ENCODE data around the gene HBS1L.

- TF ChIP-seq EP300 (IDR thresholded peaks at IDR 0.05; ENCODE audit: borderline replicate concordance in 1 of 2, low read depth in 1 of 2, low read length in 1 of 2) (no peak), USF2 (IDR thresholded peaks at IDR 0.05; ENCODE audit: borderline replicate concordance, low read depth, low read length) (no peak), CTCF (IDR thresholded peaks at IDR 0.05) (no peak), POLR2AphosphoS5 (IDR thresholded peaks at IDR 0.05; ENCODE audit: low read depth, low read length) (no peak), YY1 (IDR thresholded peaks at IDR 0.05; ENCODE audit: low read depth) (no peak), RFX5 (IDR thresholded peaks at IDR 0.05; ENCODE audit: low read length) (no peak), RAD21 (IDR thresholded peaks at IDR 0.05; ENCODE audit: low read length) (no peak), FOXM1 (IDR thresholded peaks at IDR 0.05; ENCODE audit: low read depth) (no peak)
- TF ChIP-seq, protein P1, sequence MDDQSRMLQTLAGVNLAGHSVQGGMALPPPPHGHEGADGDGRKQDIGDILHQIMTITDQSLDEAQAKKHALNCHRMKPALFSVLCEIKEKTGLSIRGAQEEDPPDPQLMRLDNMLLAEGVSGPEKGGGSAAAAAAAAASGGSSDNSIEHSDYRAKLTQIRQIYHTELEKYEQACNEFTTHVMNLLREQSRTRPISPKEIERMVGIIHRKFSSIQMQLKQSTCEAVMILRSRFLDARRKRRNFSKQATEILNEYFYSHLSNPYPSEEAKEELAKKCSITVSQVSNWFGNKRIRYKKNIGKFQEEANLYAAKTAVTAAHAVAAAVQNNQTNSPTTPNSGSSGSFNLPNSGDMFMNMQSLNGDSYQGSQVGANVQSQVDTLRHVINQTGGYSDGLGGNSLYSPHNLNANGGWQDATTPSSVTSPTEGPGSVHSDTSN (IDR thresholded peaks at IDR 0.05): no peak
- TF ChIP-seq, protein P2, sequence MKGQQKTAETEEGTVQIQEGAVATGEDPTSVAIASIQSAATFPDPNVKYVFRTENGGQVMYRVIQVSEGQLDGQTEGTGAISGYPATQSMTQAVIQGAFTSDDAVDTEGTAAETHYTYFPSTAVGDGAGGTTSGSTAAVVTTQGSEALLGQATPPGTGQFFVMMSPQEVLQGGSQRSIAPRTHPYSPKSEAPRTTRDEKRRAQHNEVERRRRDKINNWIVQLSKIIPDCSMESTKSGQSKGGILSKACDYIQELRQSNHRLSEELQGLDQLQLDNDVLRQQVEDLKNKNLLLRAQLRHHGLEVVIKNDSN (IDR thresholded peaks at IDR 0.05; ENCODE audit: borderline replicate concordance, low read depth): no peak
These were observed 33.2 kb upstream of the HBS1L start for GRCh38 chr6:135087803-135088202.
